HL-60 (cell line): ENCODE data around the gene SLC38A6.

Source experiments
- CTCF ChIP-seq: IDR thresholded peaks from one replicate; pipeline ENCODE4 v1.5.1; 2011; ENCODE audit warnings: low read length, control low read depth, inconsistent platforms; ENCODE audit not compliant: insufficient read depth
- POLR2AphosphoS5 ChIP-seq: IDR thresholded peaks from 2 replicates; pipeline ENCODE4 v1.6.1; 2012; ENCODE audit warnings: low read depth

DNA sequence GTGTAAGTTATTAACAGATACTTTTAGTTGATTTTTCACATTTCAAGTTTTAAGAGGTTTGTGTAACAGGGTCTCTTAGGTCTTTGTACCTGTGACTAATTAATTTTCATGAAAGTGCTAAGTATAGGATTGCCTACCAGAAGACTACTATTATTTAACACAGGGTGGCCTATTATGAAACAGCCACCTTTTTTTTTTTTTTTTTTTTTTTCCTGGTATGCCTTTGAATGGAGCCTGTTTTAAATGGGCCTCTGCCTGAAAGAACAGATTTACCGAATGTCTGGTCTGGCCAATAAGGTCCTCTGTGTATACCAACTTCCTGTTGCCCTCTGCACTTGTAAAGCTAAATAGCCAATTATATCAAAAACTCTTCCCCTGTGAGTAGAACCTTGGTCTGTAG is 62.5 kb downstream of the SLC38A6 start:
- TF ChIP-seq CTCF (no peak), POLR2AphosphoS5 (no peak)
